NCI-H1694 treated with DMSO at 0.1 percent for 48 hours (cell line): ENCODE results near the gene TROAP.
"Not testable (repeated sequence)": the region's sequence is repeated elsewhere in the genome, so short reads cannot be mapped to it uniquely, and the experiment has no call there.

Source experiments
- DNase-seq: peaks from one replicate; lab custom pipeline; 2025; lab: John Stamatoyannopoulos, UW

Gene TROAP

GRCh38 chr12:49328816-49329215 is 5.8 kb downstream of the TROAP start:
- no peak for DNase-seq

- DNase-seq = no peak
Observed at GRCh38 chr12:49330032-49330619, 7.1 kb downstream of the TROAP start.

- no peak for DNase-seq
Observed at GRCh38 chr12:49330631-49331379, 7.8 kb downstream of the TROAP start.

GRCh38 chr12:49331380-49332222 is 8.5 kb downstream of the TROAP start:
- DNase-seq = no peak

GRCh38 chr12:49332441-49332861 is 9.4 kb downstream of the TROAP start:
- no peak for DNase-seq

- DNase-seq = no peak
Observed at GRCh38 chr12:49332891-49333371, 9.9 kb downstream of the TROAP start.

GRCh38 chr12:49333778-49334177 is 10.7 kb downstream of the TROAP start:
- not testable (repeated sequence) for DNase-seq

- DNase-seq = no peak
Observed at GRCh38 chr12:49334226-49334625, 11.2 kb downstream of the TROAP start.

- no peak for DNase-seq
Observed at GRCh38 chr12:49334681-49335080, 11.6 kb downstream of the TROAP start.

- DNase-seq = no peak
Observed at GRCh38 chr12:49335118-49335954, 12.3 kb downstream of the TROAP start.

GRCh38 chr12:49335955-49336644 is 13.0 kb downstream of the TROAP start:
- no peak for DNase-seq

GRCh38 chr12:49336645-49337584 is 13.9 kb downstream of the TROAP start, which contains the start of gene C1QL4:
Gene C1QL4 (minus strand): TSS chr12:49337188. CDS start chr12:49336477, 711 bp downstream.
- DNase-seq = peak; percentile 46

- no peak for DNase-seq
Observed at GRCh38 chr12:49338830-49339463, 15.9 kb downstream of the TROAP start.

- no peak for DNase-seq
Observed at GRCh38 chr12:49339464-49339861, 16.4 kb downstream of the TROAP start.

GRCh38 chr12:49340095-49340870 is 17.2 kb downstream of the TROAP start:
- DNase-seq = no peak

- no peak for DNase-seq
Observed at GRCh38 chr12:49340971-49341776, 18.1 kb downstream of the TROAP start.

GRCh38 chr12:49341777-49342065 is 18.7 kb downstream of the TROAP start:
- no peak for DNase-seq
